EH (cell line): ENCODE measurements around the gene XRCC3.

Experiments used
- DNase-seq: peaks from one replicate; pipeline ENCODE4 v3.0.0-alpha.2; 2015; ENCODE audit warnings: low read depth

XRCC3 gene

GRCh38 chr14:103738701-103739451 lies 23.6 kb upstream of the XRCC3 start:
- no peak for DNase-seq

- no peak for DNase-seq
These were observed 22.9 kb upstream of the XRCC3 start for GRCh38 chr14:103738166-103738565.

GRCh38 chr14:103737432-103738045 lies 22.3 kb upstream of the XRCC3 start:
- DNase-seq, result peak; percentile 15

GRCh38 chr14:103736546-103737431 lies 21.5 kb upstream of the XRCC3 start:
- DNase-seq, result no peak

GRCh38 chr14:103735815-103736545 lies 20.7 kb upstream of the XRCC3 start:
- DNase-seq, result no peak

GRCh38 chr14:103735439-103735814 lies 20.2 kb upstream of the XRCC3 start:
- DNase-seq, result no peak

GRCh38 chr14:103735022-103735421 lies 19.8 kb upstream of the XRCC3 start:
- no peak for DNase-seq

- DNase-seq, result no peak
These were observed 19.0 kb upstream of the XRCC3 start for GRCh38 chr14:103734081-103734888.

- peak; percentile 51 for DNase-seq
These were observed 18.4 kb upstream of the XRCC3 start for GRCh38 chr14:103733651-103734050.

GRCh38 chr14:103732868-103733620 lies 17.8 kb upstream of the XRCC3 start:
- DNase-seq, result no peak

GRCh38 chr14:103731916-103732867 lies 16.9 kb upstream of the XRCC3 start:
- no peak for DNase-seq

GRCh38 chr14:103731481-103731880 lies 16.2 kb upstream of the XRCC3 start:
- DNase-seq, result no peak

GRCh38 chr14:103730490-103731035 lies 15.3 kb upstream of the XRCC3 start:
- DNase-seq, result no peak

GRCh38 chr14:103729496-103730448 lies 14.5 kb upstream of the XRCC3 start:
- no peak for DNase-seq

GRCh38 chr14:103728721-103729120 lies 13.5 kb upstream of the XRCC3 start:
- no peak for DNase-seq

- DNase-seq, result no peak
These were observed 12.9 kb upstream of the XRCC3 start for GRCh38 chr14:103728141-103728540.

GRCh38 chr14:103727313-103727980 lies 12.2 kb upstream of the XRCC3 start:
- no peak for DNase-seq
